Panc1 (cell line): Measurements from ENCODE around the gene SLC25A5.

Experiments
- POLR2AphosphoS5 ChIP-seq: IDR thresholded peaks from 2 replicates; pipeline ENCODE4 v1.6.1; 2012; ENCODE audit warnings: mild to moderate bottlenecking, low read depth, low read length, moderate library complexity
- SIN3A ChIP-seq: IDR thresholded peaks from 2 replicates; pipeline ENCODE4 v1.6.1; 2012; ENCODE audit warnings: low read depth, mild to moderate bottlenecking, low read length, moderate library complexity, borderline replicate concordance; ENCODE audit not compliant: insufficient read depth
- TF ChIP-seq, protein P1 (sequence below): fragments of 450-650 bp; IDR thresholded peaks from 2 replicates; pipeline ENCODE4 v1.5.1; 2017; ENCODE audit warnings: mild to moderate bottlenecking
- TF ChIP-seq, protein P2 (sequence below), 2 experiments: IDR thresholded peaks; 2 replicates each; pipeline ENCODE4 v1.6.1; 2011 to 2012; ENCODE audit warnings: low read depth in 2 of 2, control low read depth in 1 of 2, low read length in 1 of 2, mild to moderate bottlenecking in 1 of 2, moderate library complexity in 1 of 2; ENCODE audit not compliant: insufficient read depth in 1 of 2

DNA sequence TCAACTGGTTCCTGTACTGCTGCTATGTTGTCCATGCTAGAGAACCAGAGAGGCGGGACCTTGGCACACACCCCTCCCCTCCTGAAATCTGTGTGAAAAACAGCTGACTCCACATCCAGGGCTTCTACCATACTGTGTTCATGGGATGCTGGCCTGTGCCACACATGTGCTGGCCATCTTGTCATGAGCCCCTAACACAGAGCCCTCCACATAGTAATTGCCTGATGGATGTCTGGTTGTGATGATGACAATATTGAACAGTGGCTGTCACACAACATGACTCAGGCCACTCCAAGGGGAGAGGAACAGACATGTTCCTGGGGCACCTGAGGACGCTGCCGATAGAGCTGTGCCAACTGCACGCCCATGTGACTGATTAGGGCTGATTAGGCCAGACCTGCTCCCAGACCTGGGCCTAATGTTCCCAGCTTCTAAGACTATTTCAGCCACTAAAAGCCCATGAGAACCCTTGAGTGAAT lies 13.1 kb downstream of the SLC25A5 start:
- TF ChIP-seq, protein P1, sequence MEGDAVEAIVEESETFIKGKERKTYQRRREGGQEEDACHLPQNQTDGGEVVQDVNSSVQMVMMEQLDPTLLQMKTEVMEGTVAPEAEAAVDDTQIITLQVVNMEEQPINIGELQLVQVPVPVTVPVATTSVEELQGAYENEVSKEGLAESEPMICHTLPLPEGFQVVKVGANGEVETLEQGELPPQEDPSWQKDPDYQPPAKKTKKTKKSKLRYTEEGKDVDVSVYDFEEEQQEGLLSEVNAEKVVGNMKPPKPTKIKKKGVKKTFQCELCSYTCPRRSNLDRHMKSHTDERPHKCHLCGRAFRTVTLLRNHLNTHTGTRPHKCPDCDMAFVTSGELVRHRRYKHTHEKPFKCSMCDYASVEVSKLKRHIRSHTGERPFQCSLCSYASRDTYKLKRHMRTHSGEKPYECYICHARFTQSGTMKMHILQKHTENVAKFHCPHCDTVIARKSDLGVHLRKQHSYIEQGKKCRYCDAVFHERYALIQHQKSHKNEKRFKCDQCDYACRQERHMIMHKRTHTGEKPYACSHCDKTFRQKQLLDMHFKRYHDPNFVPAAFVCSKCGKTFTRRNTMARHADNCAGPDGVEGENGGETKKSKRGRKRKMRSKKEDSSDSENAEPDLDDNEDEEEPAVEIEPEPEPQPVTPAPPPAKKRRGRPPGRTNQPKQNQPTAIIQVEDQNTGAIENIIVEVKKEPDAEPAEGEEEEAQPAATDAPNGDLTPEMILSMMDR: no peak
- TF ChIP-seq POLR2AphosphoS5 (no peak), SIN3A (no peak)
- TF ChIP-seq, protein P2, sequence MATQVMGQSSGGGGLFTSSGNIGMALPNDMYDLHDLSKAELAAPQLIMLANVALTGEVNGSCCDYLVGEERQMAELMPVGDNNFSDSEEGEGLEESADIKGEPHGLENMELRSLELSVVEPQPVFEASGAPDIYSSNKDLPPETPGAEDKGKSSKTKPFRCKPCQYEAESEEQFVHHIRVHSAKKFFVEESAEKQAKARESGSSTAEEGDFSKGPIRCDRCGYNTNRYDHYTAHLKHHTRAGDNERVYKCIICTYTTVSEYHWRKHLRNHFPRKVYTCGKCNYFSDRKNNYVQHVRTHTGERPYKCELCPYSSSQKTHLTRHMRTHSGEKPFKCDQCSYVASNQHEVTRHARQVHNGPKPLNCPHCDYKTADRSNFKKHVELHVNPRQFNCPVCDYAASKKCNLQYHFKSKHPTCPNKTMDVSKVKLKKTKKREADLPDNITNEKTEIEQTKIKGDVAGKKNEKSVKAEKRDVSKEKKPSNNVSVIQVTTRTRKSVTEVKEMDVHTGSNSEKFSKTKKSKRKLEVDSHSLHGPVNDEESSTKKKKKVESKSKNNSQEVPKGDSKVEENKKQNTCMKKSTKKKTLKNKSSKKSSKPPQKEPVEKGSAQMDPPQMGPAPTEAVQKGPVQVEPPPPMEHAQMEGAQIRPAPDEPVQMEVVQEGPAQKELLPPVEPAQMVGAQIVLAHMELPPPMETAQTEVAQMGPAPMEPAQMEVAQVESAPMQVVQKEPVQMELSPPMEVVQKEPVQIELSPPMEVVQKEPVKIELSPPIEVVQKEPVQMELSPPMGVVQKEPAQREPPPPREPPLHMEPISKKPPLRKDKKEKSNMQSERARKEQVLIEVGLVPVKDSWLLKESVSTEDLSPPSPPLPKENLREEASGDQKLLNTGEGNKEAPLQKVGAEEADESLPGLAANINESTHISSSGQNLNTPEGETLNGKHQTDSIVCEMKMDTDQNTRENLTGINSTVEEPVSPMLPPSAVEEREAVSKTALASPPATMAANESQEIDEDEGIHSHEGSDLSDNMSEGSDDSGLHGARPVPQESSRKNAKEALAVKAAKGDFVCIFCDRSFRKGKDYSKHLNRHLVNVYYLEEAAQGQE (IDR thresholded peaks at IDR 0.05; ENCODE audit: insufficient read depth in 1 of 2, low read depth in 2 of 2, low read length in 1 of 2): no peak
